Duodenal mucosa (tissue), 2 donors: ENCODE data around the gene AP1S3.

Source experiments
- H3K27ac ChIP-seq: one replicate; pipeline ENCODE4 v1.7.0; 2013; ENCODE audit warnings: low read depth, low read length
- H3K27me3 ChIP-seq, 2 donors: one replicate each; pipeline ENCODE4 v1.7.0; 2013; ENCODE audit warnings: low read length in 2 of 2, control low read depth in 1 of 2; ENCODE audit not compliant: insufficient read depth in 2 of 2, control insufficient read depth in 1 of 2
- H3K36me3 ChIP-seq, 2 donors: one replicate each; pipeline ENCODE4 v1.7.0; 2013; ENCODE audit warnings: low read length in 2 of 2, control low read depth in 1 of 2; ENCODE audit not compliant: insufficient read depth in 2 of 2, control insufficient read depth in 1 of 2
- H3K4me1 ChIP-seq, 2 donors: one replicate each; pipeline ENCODE4 v1.7.0; 2013; ENCODE audit warnings: low read length in 2 of 2, control low read depth in 1 of 2; ENCODE audit not compliant: insufficient read depth in 2 of 2, control insufficient read depth in 1 of 2
- H3K4me3 ChIP-seq, 2 donors: one replicate each; pipeline ENCODE4 v1.7.0; 2013; ENCODE audit warnings: low read length in 2 of 2, low read depth in 1 of 2
- H3K9ac ChIP-seq, 2 donors: one replicate each; pipeline ENCODE4 v1.7.0; 2013; ENCODE audit warnings: low read length in 2 of 2, low read depth in 1 of 2
- H3K9me3 ChIP-seq, 2 donors: one replicate each; pipeline ENCODE4 v1.7.0; 2013; ENCODE audit warnings: low read length in 2 of 2, control low read depth in 1 of 2; ENCODE audit not compliant: control insufficient read depth in 1 of 2

AP1S3 gene

DNA sequence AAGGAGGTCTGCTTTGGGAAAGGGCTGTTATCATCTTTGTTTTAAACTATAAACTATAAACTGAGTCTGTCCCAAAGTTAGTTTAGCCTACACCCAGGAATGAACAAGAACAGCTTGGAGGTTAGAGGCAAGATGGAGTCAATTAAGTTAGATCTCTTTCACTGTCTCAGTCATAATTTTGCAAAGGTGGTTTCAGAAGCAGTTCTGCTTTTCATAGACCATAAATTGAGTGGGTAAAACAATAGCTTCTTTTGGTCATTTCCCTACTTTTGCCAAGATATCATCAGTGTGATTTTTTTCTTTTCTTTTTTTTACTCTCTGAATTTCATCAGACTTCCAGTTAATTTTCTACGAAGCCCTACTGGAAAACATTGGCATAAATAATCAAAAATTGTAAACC, 117.0 kb downstream of the AP1S3 start:
- Histone ChIP-seq H3K36me3 (no peaks in the 10 kb centered on the region), H3K27ac (no peak overlapping the region)

DNA sequence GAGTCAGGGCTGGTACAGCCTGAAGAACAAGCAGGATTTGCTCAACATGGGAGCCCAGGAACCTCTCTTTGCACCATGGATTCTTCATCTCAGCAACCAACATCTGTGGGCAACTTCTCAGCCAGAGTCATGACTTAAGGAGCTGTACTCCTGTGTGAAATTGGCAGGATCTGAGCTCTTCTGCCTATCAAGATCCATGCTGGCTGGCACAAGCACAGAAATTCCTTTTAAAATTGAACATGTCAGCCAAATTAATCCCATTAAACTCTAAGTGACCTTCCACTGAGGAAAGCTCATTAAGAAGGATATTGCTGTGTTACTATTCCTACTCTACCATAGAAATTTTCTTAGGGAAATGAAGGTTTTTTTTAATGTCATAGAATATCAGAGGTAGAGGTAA, 124.7 kb downstream of the AP1S3 start:
- Histone ChIP-seq H3K9me3 (peaks cover 0 to 4% of the 10 kb centered on the region in 2 donors), H3K36me3 (no peaks in the 10 kb centered on the region), H3K27ac (no peak overlapping the region), H3K4me3 (no peak overlapping the region), H3K9ac (no peak overlapping the region), H3K4me1 (no peaks in the 10 kb centered on the region), H3K27me3 (no peaks in the 10 kb centered on the region)

More for the DNA sequence above, 117.0 kb downstream of the AP1S3 start:
- Histone ChIP-seq H3K4me3 (no peak overlapping the region), H3K4me1 (no peaks in the 10 kb centered on the region), H3K9ac (no peak overlapping the region), H3K9me3 (peaks cover 0 to 4% of the 10 kb centered on the region in 2 donors), H3K27me3 (no peaks in the 10 kb centered on the region)

GRCh38 chr2:223711596-223712326, 125.6 kb downstream of the AP1S3 start:
- peaks cover 0 to 3% of the 10 kb centered on the region in 2 donors for H3K9me3 ChIP-seq
- no peak overlapping the region for H3K9ac ChIP-seq
- H3K27ac ChIP-seq = no peak overlapping the region
- no peak overlapping the region for H3K4me3 ChIP-seq
- no peaks in the 10 kb centered on the region for H3K36me3 ChIP-seq
- H3K4me1 ChIP-seq = no peaks in the 10 kb centered on the region
- no peaks in the 10 kb centered on the region for H3K27me3 ChIP-seq
